AG09309 (cell line): ENCODE results near the gene HEXA.
"Not testable (repeated sequence)": the region's sequence is repeated elsewhere in the genome, so short reads cannot be mapped to it uniquely, and the experiment has no call there.

ENCODE experiments used
- DNase-seq: peaks from one replicate; pipeline ENCODE4 v3.0.0-alpha.2; 2010; ENCODE audit warnings: low read depth
- H3K4me3 ChIP-seq: 2 replicates; pipeline ENCODE4 v1.5.1; 2011; ENCODE audit warnings: mild to moderate bottlenecking, low read depth, low read length, moderate library complexity; ENCODE audit not compliant: control insufficient read depth
- TF ChIP-seq, protein P1 (sequence below): IDR thresholded peaks from 2 replicates; pipeline ENCODE4 v1.5.1; 2011; ENCODE audit warnings: mild to moderate bottlenecking, low read depth, low read length, inconsistent platforms; ENCODE audit not compliant: insufficient read depth, control insufficient read depth; ENCODE audit errors: missing control alignments

Gene HEXA

DNA sequence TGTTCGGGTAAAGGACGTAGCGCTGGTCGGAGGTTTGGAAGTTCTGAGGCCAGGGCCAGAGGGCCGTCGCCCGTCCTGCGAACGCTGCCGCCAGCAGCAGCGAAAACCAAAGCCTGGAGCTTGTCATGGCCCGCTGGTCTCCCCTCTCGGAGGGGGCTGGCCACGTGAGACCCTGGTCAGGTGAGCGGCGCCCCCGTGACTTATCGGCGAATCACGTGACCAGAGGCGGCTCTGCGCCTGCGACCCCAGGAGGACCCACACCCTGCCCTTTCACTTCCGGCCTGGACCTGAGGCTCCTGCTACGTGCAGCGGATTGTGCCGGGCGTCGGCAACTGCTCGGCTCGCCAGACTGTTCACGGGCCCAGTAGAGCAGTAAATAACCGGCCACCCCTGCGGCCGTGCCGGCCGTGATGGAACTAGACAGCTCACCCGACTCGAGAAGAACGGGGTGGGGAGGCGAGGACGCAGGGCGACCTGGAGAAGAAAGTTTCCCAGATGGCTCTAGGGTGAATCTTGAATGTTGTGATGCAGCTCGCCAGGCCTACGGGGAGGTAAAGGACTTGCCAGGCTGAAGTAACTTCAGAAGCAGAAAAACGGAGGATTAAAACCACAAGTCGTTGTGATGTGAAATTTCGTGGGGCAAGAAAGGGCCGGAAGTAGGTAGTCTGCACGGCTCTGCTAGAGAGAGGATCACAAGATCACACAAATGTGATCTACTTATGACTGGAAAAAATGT, at the start of gene HEXA:
Gene HEXA (minus strand): TSS at position 169 of the 736 bp plus-strand sequence. CDS start 42 bp downstream, at position 127.
- H3K4me3 ChIP-seq: peak within 1 kb of the TSS; percentile 97
- TF ChIP-seq, protein P1, sequence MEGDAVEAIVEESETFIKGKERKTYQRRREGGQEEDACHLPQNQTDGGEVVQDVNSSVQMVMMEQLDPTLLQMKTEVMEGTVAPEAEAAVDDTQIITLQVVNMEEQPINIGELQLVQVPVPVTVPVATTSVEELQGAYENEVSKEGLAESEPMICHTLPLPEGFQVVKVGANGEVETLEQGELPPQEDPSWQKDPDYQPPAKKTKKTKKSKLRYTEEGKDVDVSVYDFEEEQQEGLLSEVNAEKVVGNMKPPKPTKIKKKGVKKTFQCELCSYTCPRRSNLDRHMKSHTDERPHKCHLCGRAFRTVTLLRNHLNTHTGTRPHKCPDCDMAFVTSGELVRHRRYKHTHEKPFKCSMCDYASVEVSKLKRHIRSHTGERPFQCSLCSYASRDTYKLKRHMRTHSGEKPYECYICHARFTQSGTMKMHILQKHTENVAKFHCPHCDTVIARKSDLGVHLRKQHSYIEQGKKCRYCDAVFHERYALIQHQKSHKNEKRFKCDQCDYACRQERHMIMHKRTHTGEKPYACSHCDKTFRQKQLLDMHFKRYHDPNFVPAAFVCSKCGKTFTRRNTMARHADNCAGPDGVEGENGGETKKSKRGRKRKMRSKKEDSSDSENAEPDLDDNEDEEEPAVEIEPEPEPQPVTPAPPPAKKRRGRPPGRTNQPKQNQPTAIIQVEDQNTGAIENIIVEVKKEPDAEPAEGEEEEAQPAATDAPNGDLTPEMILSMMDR: no peak
- DNase-seq: peak; percentile 81

DNA sequence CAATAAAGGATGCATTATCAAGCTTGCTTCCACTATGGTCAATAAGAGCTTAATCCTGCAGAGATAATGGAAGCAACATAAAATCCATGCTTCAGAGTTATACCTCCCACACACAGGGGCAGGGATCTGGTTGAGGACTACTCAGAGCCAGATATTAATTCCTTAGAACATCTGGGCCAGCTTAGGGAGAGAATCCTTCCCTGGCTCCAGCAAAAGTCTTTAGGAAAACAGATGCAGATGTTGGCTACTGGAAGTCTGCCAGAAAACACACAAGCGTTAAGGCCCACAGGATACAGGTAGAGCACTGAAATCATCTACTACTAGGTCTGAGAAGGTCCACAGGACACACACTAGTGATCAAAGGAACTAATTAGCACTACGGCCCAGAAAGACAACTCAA, 47.4 kb upstream of the HEXA start:
- TF ChIP-seq, protein P1: no peak
- no peak overlapping the region for H3K4me3 ChIP-seq
- no peak for DNase-seq

DNA sequence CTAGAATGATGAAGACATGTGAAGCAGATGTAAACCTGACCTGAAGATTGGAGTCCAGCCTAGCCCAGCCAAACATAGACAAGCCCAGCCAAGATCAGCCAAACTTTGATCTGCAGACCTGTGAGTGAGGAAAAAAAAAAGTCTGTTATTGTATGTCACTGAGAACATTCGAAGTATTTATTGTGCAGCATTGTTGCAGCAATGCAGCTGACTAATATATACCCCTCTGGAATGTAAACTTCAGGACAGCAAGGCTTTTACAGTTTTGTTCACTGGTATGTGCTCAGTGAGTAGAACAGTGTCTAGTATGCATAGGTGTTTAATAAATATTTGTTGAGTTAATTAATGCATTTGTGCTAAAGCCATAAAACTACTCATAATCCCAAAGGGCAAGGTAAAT, 45.7 kb upstream of the HEXA start:
- DNase-seq: no peak
- TF ChIP-seq, protein P1: no peak
- H3K4me3 ChIP-seq: no peak overlapping the region

DNA sequence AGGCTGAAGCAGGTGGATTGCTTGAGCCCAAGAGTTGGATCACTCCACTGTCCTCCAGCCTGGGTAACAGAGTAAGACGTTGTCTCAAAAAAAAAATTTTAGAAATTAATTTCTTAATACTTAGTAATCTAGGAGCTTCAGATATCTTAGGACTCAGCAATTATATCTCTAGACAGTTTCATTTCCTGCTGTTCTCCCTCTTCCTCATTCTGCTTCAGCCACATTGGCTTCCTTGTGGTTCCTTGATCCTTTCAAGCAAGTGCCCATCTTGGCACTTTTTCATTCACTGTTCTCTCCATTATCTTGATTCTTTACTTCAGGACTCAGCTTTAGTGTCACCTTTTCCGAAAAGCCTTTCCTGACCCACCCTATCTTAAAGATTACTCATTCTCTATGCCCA, 44.8 kb upstream of the HEXA start:
- TF ChIP-seq, protein P1: no peak
- no peak overlapping the region for H3K4me3 ChIP-seq
- DNase-seq: no peak

DNA sequence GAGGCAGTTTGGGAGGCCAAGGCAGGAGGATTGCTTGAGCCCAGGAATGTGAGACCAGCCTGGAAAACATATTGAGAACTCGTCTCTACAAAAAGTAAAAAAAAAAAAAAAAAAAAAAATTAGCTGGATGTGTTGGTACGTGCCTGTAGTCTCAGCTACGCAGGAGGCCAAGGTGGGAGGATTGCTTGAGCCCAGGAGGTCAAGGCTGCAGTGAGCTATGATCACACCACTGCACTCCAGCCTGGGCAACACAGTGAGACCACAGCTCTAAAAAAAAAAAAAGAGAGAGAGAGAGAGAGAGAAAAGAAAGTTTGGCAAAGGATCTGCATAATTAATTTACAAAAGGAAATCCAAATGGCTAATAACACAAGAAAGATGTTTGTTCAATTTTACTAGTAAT, 44.0 kb upstream of the HEXA start:
- not testable (repeated sequence) for H3K4me3 ChIP-seq, DNase-seq

DNA sequence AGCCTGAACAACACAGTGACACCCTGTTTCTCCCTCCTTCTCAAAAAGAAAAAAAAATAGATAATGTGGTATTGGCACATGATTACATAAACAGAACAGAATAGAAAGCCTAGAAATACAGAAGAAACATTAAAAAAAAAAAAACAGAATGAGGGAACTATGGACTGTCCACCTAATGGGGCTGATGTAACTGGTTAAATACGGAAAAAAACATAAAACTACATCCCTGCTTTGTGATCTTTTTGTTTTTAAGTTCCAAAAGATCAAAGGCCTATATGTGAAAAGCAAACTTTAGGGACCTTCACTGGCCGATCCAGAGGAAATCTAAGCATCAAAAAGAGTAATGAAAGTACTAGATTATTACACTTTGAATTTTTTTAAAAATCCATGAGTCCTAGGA, 39.5 kb upstream of the HEXA start:
- TF ChIP-seq, protein P1: no peak
- H3K4me3 ChIP-seq: no peak overlapping the region
- no peak for DNase-seq

DNA sequence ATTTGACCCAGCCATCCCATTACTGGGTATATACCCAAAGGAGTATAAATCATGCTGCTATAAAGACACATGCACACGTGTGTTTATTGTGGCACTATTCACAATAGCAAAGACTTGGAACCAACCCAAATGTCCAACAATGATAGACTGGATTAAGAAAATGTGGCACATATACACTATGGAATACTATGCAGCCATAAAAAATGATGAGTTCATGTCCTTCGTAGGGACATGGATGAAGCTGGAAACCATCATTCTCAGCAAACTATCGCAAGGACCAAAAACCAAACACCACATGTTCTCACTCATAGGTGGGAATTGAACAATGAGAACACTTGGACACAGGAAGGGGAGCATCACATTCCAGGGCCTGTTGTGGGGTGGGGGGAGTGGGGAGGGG, 37.5 kb upstream of the HEXA start:
- not testable (repeated sequence) for DNase-seq, H3K4me3 ChIP-seq

DNA sequence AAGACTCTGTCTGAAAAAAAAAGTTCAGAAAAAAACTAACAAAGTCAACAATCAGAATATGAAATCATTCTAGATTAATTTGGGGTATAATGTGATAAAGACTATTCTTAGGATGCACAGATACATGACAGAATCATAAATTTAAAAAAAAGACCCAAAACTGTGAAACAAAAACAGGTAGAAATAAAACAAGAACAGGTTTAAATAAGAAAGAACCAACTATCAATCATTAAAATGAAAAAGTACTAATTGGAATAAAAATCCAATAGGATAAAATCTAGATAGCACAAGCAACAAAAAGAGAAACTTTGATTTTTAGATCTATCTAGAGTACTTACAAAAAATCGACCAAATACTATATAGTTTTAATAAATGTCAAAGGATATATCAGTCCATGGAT, 35.7 kb upstream of the HEXA start:
- H3K4me3 ChIP-seq: no peak overlapping the region
- DNase-seq: no peak
- TF ChIP-seq, protein P1: no peak
